PC-9 (cell line): Measurements from ENCODE around the gene CPVL. TPM values are rescaled to one million over a fixed set of nuclear protein-coding genes. Genes with fewer than 3 reads are reported as not detected.

Experiments used
- BruUV-seq: library from RNA; stranded (reverse); fragments of 400-500 nt; replicated peaks from 2 replicates; lab custom pipeline; 2021; lab: Mats Ljungman, UMichigan
- CTCF ChIA-PET: fragments of 300-600 bp; sonication (Branson Sonifier 250); formaldehyde crosslinking; loops from one replicate; lab custom pipeline; 2022; ENCODE audit warnings: antibody characterized with exemption; lab: Charles Lee
- POLR2A ChIA-PET: fragments of 300-600 bp; sonication (Branson Sonifier 250); formaldehyde crosslinking; loops from one replicate; lab custom pipeline; 2022; ENCODE audit warnings: antibody characterized with exemption; ENCODE audit not compliant: unreplicated experiment; lab: Charles Lee
- DNase-seq, 2 experiments: peaks; one replicate each; pipeline versions ENCODE4 v3.0.0 to v3.0.0-alpha.2; 2015 to 2022; ENCODE audit warnings: mixed read lengths in 1 of 2
- H2AFZ ChIP-seq: fragments of 200-600 bp; sonication (generic); 2 replicates; pipeline ENCODE4 v1.8.1; 2017; ENCODE audit warnings: antibody characterized with exemption
- H3F3A ChIP-seq: fragments of 200-600 bp; sonication (generic); 2 replicates; pipeline ENCODE4 v1.8.1; 2017; ENCODE audit warnings: antibody characterized with exemption, mild to moderate bottlenecking, low read depth; ENCODE audit not compliant: insufficient read depth
- H3K27ac ChIP-seq: fragments of 200-600 bp; sonication (generic); 2 replicates; pipeline ENCODE4 v1.6.1; 2016; ENCODE audit warnings: mixed run types
- H3K27me3 ChIP-seq: fragments of 200-600 bp; sonication (generic); 2 replicates; pipeline ENCODE4 v1.6.1; 2016; ENCODE audit warnings: low read depth, mixed run types; ENCODE audit not compliant: insufficient read depth
- H3K36me3 ChIP-seq: fragments of 200-600 bp; sonication (generic); 2 replicates; pipeline ENCODE4 v1.6.1; 2016; ENCODE audit warnings: low read depth, mixed run types
- H3K4me1 ChIP-seq: fragments of 200-600 bp; sonication (generic); replicated peaks from 2 replicates; pipeline ENCODE4 v1.6.1; 2016; ENCODE audit warnings: mixed run types; ENCODE audit not compliant: insufficient read depth
- H3K4me2 ChIP-seq: fragments of 200-600 bp; sonication (generic); 2 replicates; pipeline ENCODE4 v1.6.1; 2017; ENCODE audit warnings: mixed run types
- H3K4me3 ChIP-seq: fragments of 200-600 bp; sonication (generic); 2 replicates; pipeline ENCODE4 v1.6.1; 2016; ENCODE audit warnings: mixed run types
- H3K79me2 ChIP-seq: fragments of 200-600 bp; sonication (generic); 2 replicates; pipeline ENCODE4 v1.6.1; 2017; ENCODE audit warnings: low read depth, mixed run types
- H3K9me2 ChIP-seq: fragments of 200-600 bp; sonication (generic); 2 replicates; pipeline ENCODE4 v1.8.1; 2017; ENCODE audit warnings: mild to moderate bottlenecking; ENCODE audit not compliant: insufficient read depth
- H3K9me3 ChIP-seq: fragments of 200-600 bp; sonication (generic); 2 replicates; pipeline ENCODE4 v1.8.1; 2016; ENCODE audit warnings: low read depth; ENCODE audit not compliant: insufficient read depth
- H4K20me1 ChIP-seq: fragments of 200-600 bp; sonication (generic); 2 replicates; pipeline ENCODE4 v1.8.1; 2017; ENCODE audit not compliant: insufficient read depth
- EZH2 ChIP-seq: fragments of 200-600 bp; sonication (generic); IDR thresholded peaks from 2 replicates; pipeline ENCODE4 v1.8.0; 2017; ENCODE audit warnings: antibody characterized with exemption, low read depth
- intact Hi-C: fragments of 100-400 bp; cut with micrococcal nuclease; formaldehyde crosslinking; loops from one replicate; pipeline ENCODE4 v1.10.0; 2022; ENCODE audit not compliant: unreplicated experiment
- total RNA-seq: library from RNA; stranded (reverse); gene quantifications from 2 replicates; pipeline ENCODE4 v1.2.3, GENCODE V29; 2021
- TF ChIP-seq, protein P1 (sequence below): fragments of 200-600 bp; sonication (generic); conservative IDR thresholded peaks from 2 replicates; pipeline ENCODE4 v1.6.1; 2017; ENCODE audit warnings: mixed run types, antibody characterized with exemption, mild to moderate bottlenecking, moderate library complexity

CPVL gene
- total RNA-seq, 1 experiment from 2014 or later: not detected

- H3F3A ChIP-seq: no peaks in the 10 kb centered on the region
- ChIA-PET CTCF (no interaction called here), POLR2A (no interaction called here)
- no peak for DNase-seq
- H3K9me3 ChIP-seq: peaks cover 7% of the 10 kb centered on the region; the same call in 1 of the 2 replicates
- no peaks in the 10 kb centered on the region for H3K79me2 ChIP-seq
- no peaks in the 10 kb centered on the region for H3K36me3 ChIP-seq
- H3K4me2 ChIP-seq: no peak overlapping the region
- TF ChIP-seq, protein P1, sequence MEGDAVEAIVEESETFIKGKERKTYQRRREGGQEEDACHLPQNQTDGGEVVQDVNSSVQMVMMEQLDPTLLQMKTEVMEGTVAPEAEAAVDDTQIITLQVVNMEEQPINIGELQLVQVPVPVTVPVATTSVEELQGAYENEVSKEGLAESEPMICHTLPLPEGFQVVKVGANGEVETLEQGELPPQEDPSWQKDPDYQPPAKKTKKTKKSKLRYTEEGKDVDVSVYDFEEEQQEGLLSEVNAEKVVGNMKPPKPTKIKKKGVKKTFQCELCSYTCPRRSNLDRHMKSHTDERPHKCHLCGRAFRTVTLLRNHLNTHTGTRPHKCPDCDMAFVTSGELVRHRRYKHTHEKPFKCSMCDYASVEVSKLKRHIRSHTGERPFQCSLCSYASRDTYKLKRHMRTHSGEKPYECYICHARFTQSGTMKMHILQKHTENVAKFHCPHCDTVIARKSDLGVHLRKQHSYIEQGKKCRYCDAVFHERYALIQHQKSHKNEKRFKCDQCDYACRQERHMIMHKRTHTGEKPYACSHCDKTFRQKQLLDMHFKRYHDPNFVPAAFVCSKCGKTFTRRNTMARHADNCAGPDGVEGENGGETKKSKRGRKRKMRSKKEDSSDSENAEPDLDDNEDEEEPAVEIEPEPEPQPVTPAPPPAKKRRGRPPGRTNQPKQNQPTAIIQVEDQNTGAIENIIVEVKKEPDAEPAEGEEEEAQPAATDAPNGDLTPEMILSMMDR: no peak
- TF ChIP-seq EZH2: no peak
- no peak overlapping the region for H2AFZ ChIP-seq
- no peaks in the 10 kb centered on the region for H3K4me1 ChIP-seq
- H3K9me2 ChIP-seq: no peaks in the 10 kb centered on the region
- no peak overlapping the region for H3K27ac ChIP-seq
- no peaks in the 10 kb centered on the region for H4K20me1 ChIP-seq
- BruUV-seq: no TSS peak
- H3K27me3 ChIP-seq: no peaks in the 10 kb centered on the region
- no peak overlapping the region for H3K4me3 ChIP-seq
- intact Hi-C loops: no loop called here
Measured at GRCh38 chr7:29163854-29164253, 17.5 kb upstream of the CPVL start.

DNA sequence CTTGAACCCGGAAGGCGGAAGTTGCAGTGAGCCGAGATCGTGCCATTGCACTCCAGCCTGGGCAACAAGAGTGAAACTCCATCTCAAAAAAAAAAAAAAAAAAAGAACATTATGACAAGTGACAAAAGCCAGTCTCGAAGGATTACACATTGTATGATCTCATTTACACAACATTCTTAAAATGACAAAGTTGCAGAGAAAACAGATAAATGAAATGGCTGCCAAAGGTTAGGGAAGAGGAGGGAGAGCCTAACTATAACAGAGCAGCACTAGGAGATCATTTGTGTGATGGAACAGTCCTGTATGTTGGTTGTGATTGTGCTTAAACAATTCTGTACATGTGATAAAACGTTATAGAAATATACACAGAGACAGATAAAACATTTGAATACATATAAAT lies 16.2 kb upstream of the CPVL start:
- TF ChIP-seq, protein P1: no peak
- TF ChIP-seq EZH2: no peak
- no peaks in the 10 kb centered on the region for H3K79me2 ChIP-seq
- H3K9me3 ChIP-seq: peaks cover 7% of the 10 kb centered on the region; the same call in 1 of the 2 replicates
- no peaks in the 10 kb centered on the region for H3K36me3 ChIP-seq
- H2AFZ ChIP-seq: no peak overlapping the region
- no peaks in the 10 kb centered on the region for H3K27me3 ChIP-seq
- no peak overlapping the region for H3K4me3 ChIP-seq
- H4K20me1 ChIP-seq: no peaks in the 10 kb centered on the region
- intact Hi-C loops: no loop called here
- no peaks in the 10 kb centered on the region for H3K9me2 ChIP-seq
- no peak for DNase-seq
- POLR2A ChIA-PET: no interaction called here
- H3K4me1 ChIP-seq: no peaks in the 10 kb centered on the region
- H3K4me2 ChIP-seq: no peak overlapping the region
- CTCF ChIA-PET: no interaction called here
- no peaks in the 10 kb centered on the region for H3F3A ChIP-seq
- BruUV-seq: no TSS peak
- no peak overlapping the region for H3K27ac ChIP-seq

GRCh38 chr7:29161231-29161630 lies 14.9 kb upstream of the CPVL start:
- H3K27me3 ChIP-seq: no peaks in the 10 kb centered on the region
- BruUV-seq: no TSS peak

More at GRCh38 chr7:29161231-29161630, 14.9 kb upstream of the CPVL start:
- Histone ChIP-seq H3K9me2 (no peaks in the 10 kb centered on the region), H3K4me2 (no peak overlapping the region), H2AFZ (no peak overlapping the region), H3K4me1 (peaks cover 4% of the 10 kb centered on the region; the same call in 1 of the 2 replicates), H3K27ac (no peak overlapping the region), H3K79me2 (no peaks in the 10 kb centered on the region), H3K9me3 (peaks cover 7% of the 10 kb centered on the region; the same call in 1 of the 2 replicates), H3K4me3 (no peak overlapping the region), H3K36me3 (no peaks in the 10 kb centered on the region), H4K20me1 (no peaks in the 10 kb centered on the region), H3F3A (no peaks in the 10 kb centered on the region)
- no peak for DNase-seq
- intact Hi-C loops: no loop called here
- ChIA-PET POLR2A (no interaction called here), CTCF (no interaction called here)
- TF ChIP-seq EZH2: no peak
- TF ChIP-seq, protein P1: no peak
